GM12878 (cell line): ENCODE measurements around the gene GRHL1. TPM values are rescaled to one million over a fixed set of nuclear protein-coding genes. Genes with fewer than 3 reads are reported as not detected.

Experiments
- ATAC-seq: fragments of 200-7000 bp; cut with Tn5 transposase; 3 replicates; pipeline ENCODE4 v1.9.1; 2020; ENCODE audit warnings: mild to moderate bottlenecking, moderate library complexity
- BruUV-seq: library from RNA; stranded (reverse); fragments of 400-500 nt; replicated peaks from 2 replicates; lab custom pipeline; 2021; lab: Mats Ljungman, UMichigan
- CTCF ChIA-PET: fragments of 300-600 bp; sonication (Branson Sonifier 250); formaldehyde crosslinking; extraction: SDS; loops from one replicate; lab custom pipeline; 2021; ENCODE audit warnings: inconsistent platforms; lab: Yijun Ruan, JAX
- POLR2A ChIA-PET: fragments of 350-600 bp; formaldehyde crosslinking; extraction: SDS; loops from one replicate; lab custom pipeline; 2021; ENCODE audit warnings: inconsistent platforms; lab: Charles Lee
- RAD21 ChIA-PET: fragments of 300-600 bp; sonication (Branson Sonifier 250); formaldehyde crosslinking; loops from one replicate; lab custom pipeline; 2023; ENCODE audit warnings: antibody characterized with exemption; ENCODE audit not compliant: unreplicated experiment; lab: Charles Lee
- SMC1A ChIA-PET: fragments of 300-600 bp; sonication (Branson Sonifier 250); formaldehyde crosslinking; loops from one replicate; lab custom pipeline; 2023; ENCODE audit not compliant: unreplicated experiment, uncharacterized antibody; lab: Charles Lee
- DNase-seq: peaks from one replicate; pipeline ENCODE4 v3.0.0-alpha.2; 2011; ENCODE audit warnings: low read depth, low spot score
- FAIRE-seq: peaks from 3 replicates; lab custom pipeline; 2011; peaks lifted over from hg19 to GRCh38; lab: Jason Lieb, UNC
- H2AFZ ChIP-seq: 2 replicates; pipeline ENCODE4 v1.6.0; 2011; ENCODE audit warnings: low read depth, low read length, control low read depth; ENCODE audit not compliant: control insufficient read depth
- H3K27ac ChIP-seq: 2 replicates; pipeline ENCODE4 v1.5.1; 2011; ENCODE audit warnings: control low read depth; ENCODE audit not compliant: control insufficient read depth, insufficient read depth
- H3K27me3 ChIP-seq, 2 experiments: replicated peaks in 1 of 2; 2 replicates each; pipeline versions ENCODE4 v1.6.0 to v1.6.1; 2011; ENCODE audit warnings: low read length in 1 of 2; ENCODE audit not compliant: control insufficient read depth in 2 of 2, insufficient read depth in 2 of 2
- H3K36me3 ChIP-seq, 2 experiments: 2 replicates each; pipeline ENCODE4 v1.5.1; 2011; ENCODE audit warnings: low read length in 1 of 2; ENCODE audit not compliant: control insufficient read depth in 2 of 2, insufficient read depth in 2 of 2
- H3K4me1 ChIP-seq: 2 replicates; pipeline ENCODE4 v1.6.1; 2011; ENCODE audit warnings: mild to moderate bottlenecking, low read length, moderate library complexity, mixed read lengths; ENCODE audit not compliant: control insufficient read depth, insufficient read depth
- H3K4me2 ChIP-seq: 2 replicates; pipeline ENCODE4 v1.6.0; 2011; ENCODE audit warnings: control low read depth; ENCODE audit not compliant: control insufficient read depth, insufficient read depth
- H3K4me3 ChIP-seq: fragments of 200-600 bp; sonication (generic); 2 replicates; pipeline ENCODE4 v1.5.1; 2016
- H3K79me2 ChIP-seq: 2 replicates; pipeline ENCODE4 v1.6.0; 2011; ENCODE audit warnings: low read length; ENCODE audit not compliant: control insufficient read depth, insufficient read depth
- H3K9ac ChIP-seq: 2 replicates; pipeline ENCODE4 v1.8.0; 2011; ENCODE audit warnings: low read length, control low read depth, mixed read lengths; ENCODE audit not compliant: control insufficient read depth, insufficient read depth
- H3K9me3 ChIP-seq: replicated peaks from 3 replicates; pipeline ENCODE4 v1.5.1; 2011; ENCODE audit warnings: mild to moderate bottlenecking, low read length; ENCODE audit not compliant: control insufficient read depth, insufficient read depth
- H4K20me1 ChIP-seq: 2 replicates; pipeline ENCODE4 v1.6.0; 2011; ENCODE audit not compliant: control insufficient read depth, insufficient read depth
- ASH2L ChIP-seq: fragments of 300-600, 200-600 bp; sonication (generic); IDR thresholded peaks from 2 replicates; pipeline ENCODE4 v1.6.1; 2017; ENCODE audit warnings: low read depth, mild to moderate bottlenecking, borderline replicate concordance
- BCL3 ChIP-seq: IDR thresholded peaks from 2 replicates; pipeline ENCODE4 v1.6.1; 2011; ENCODE audit warnings: borderline replicate concordance, low read depth, mild to moderate bottlenecking, moderate library complexity, low read length; ENCODE audit not compliant: insufficient read depth, poor library complexity, severe bottlenecking
- KLF5 ChIP-seq: fragments of 450-650 bp; IDR thresholded peaks from 2 replicates; pipeline ENCODE4 v1.6.1; 2014; ENCODE audit warnings: mild to moderate bottlenecking; ENCODE audit not compliant: partially characterized antibody
- MEF2A ChIP-seq: IDR thresholded peaks from 2 replicates; pipeline ENCODE4 v1.6.1; 2011; ENCODE audit warnings: low read depth, mild to moderate bottlenecking, low read length, moderate library complexity; ENCODE audit not compliant: insufficient read depth
- SP1 ChIP-seq: IDR thresholded peaks from one replicate; pipeline ENCODE4 v1.6.1; 2011; ENCODE audit warnings: low read depth, low read length
- TBL1XR1 ChIP-seq: IDR thresholded peaks from 2 replicates; pipeline ENCODE4 v1.6.1; 2012; ENCODE audit warnings: low read depth, low read length, improper control_type of control experiment
- ZZZ3 ChIP-seq: IDR thresholded peaks from 2 replicates; pipeline ENCODE4 v1.6.1; 2011; ENCODE audit warnings: low read depth; ENCODE audit not compliant: control insufficient read depth, insufficient read length
- WGBS: methylation state at CpG from one replicate; pipeline ENCODE4 v1.1.6; 2016; ENCODE audit warnings: low lambda C conversion rate; ENCODE audit not compliant: insufficient replicate concordance, insufficient coverage; ENCODE audit errors: missing lambda C conversion rate; 5-methylcytosine and 5-hydroxymethylcytosine counted together
- in situ Hi-C: fragments of 300-500 bp; cut with MboI; formaldehyde crosslinking; loops from 9 replicates; pipeline ENCODE4 v1.14.3; 2018; ENCODE audit warnings: mixed read lengths
- intact Hi-C: fragments of 100-400 bp; cut with micrococcal nuclease; formaldehyde crosslinking; loops from one replicate; pipeline ENCODE4 v1.14.2; 2022; ENCODE audit not compliant: unreplicated experiment
- polyA plus RNA-seq, 11 experiments: library from polyadenylated mRNA; depleted of rRNA in 4 of 11; unstranded in 6 of 11; stranded (reverse) in 5 of 11; fragments of >200 nt; fragmentation: Nextera tagmentation in 4 of 11; fragmentation: Illumina TruSeq in 1 of 11; extraction: Ambion mirVana in 4 of 11; extraction: Trizol in 1 of 11; gene quantifications; 1 replicate in 1 of 11; 2 replicates in 10 of 11; pipeline versions ENCODE4 v1.2.1 to v1.2.3, GENCODE V29; 2011 to 2016; ENCODE audit warnings: inconsistent platforms in 2 of 11, missing spikeins in 2 of 11, low read depth in 1 of 11
- total RNA-seq, 4 experiments: library from RNA; depleted of rRNA in 3 of 4; stranded (reverse); fragments of >200 nt in 3 of 4; fragmentation: Illumina TruSeq in 1 of 4; extraction: Trizol in 1 of 4; gene quantifications; 2 replicates each; pipeline versions ENCODE4 v1.2.1 to v1.2.3, GENCODE V29; 2013 to 2021

The GRHL1 gene
- total and polyA plus RNA-seq, 10 of the 15 experiments (the other 5 are each of a cell fraction or from before 2014, with no cell fraction given): 0.09 to 0.81 (median 0.28) TPM; not detected in 1

- no TSS peak for BruUV-seq
- Histone ChIP-seq H3K79me2 (no peaks in the 10 kb centered on the region), H3K9ac (no peak overlapping the region), H3K27ac (no peak overlapping the region), H3K4me1 (no peaks in the 10 kb centered on the region)
- intact Hi-C loops (no loop called here), in situ Hi-C loops (no loop called here)
- 83% methylated on average over 22 of the region's 23 CpGs for WGBS
- TF ChIP-seq SP1: no peak
- no peak for TF ChIP-seq BCL3
- TF ChIP-seq TBL1XR1: no peak
- no peak for TF ChIP-seq KLF5
- no peak for TF ChIP-seq ASH2L
- TF ChIP-seq MEF2A: no peak
- no peak for TF ChIP-seq ZZZ3
- TF ChIP-seq, all 136 proteins: peak for 0
- ChIA-PET SMC1A (interaction anchor here (1.9 kb wide), 1 partner anchor 10 kb away, joined by 4 read pairs; no protein-coding TSS in a partner anchor), RAD21 (no interaction called here), CTCF (interaction anchor here (0.5 kb wide), 1 partner anchor 27 kb away, joined by 3 read pairs; no protein-coding TSS in a partner anchor), POLR2A (interaction anchor here (0.5 kb wide), 1 partner anchor 152 kb away, joined by 3 read pairs; no protein-coding TSS in a partner anchor)
- ATAC-seq: no peak
- H2AFZ ChIP-seq: no peak overlapping the region
- no peak for DNase-seq
- no peak for FAIRE-seq
- H4K20me1 ChIP-seq: no peaks in the 10 kb centered on the region
- H3K27me3 ChIP-seq: peaks cover 0 to 11% of the 10 kb centered on the region in 2 experiments; a peak in 1 of 4 replicates
- H3K36me3 ChIP-seq: no peaks in the 10 kb centered on the region
- no peak overlapping the region for H3K4me3 ChIP-seq
- no peaks in the 10 kb centered on the region for H3K9me3 ChIP-seq
- no peak overlapping the region for H3K4me2 ChIP-seq
Measured at GRCh38 chr2:9949239-9949991, 2.1 kb upstream of the GRHL1 start.
